Skeletal muscle satellite cell (primary cell): ENCODE measurements around the gene PPM1H. TPM values are rescaled to one million over a fixed set of nuclear protein-coding genes. Genes with fewer than 3 reads are reported as not detected.

Source experiments
- H3K27me3 ChIP-seq: 2 replicates; pipeline ENCODE4 v1.7.0; 2013; ENCODE audit warnings: low read length; ENCODE audit not compliant: control insufficient read depth, insufficient read depth
- H3K36me3 ChIP-seq: 2 replicates; pipeline ENCODE4 v1.7.0; 2013; ENCODE audit warnings: mild to moderate bottlenecking, control low read depth, low read length; ENCODE audit not compliant: insufficient read depth
- H3K4me1 ChIP-seq: 2 replicates; pipeline ENCODE4 v1.7.0; 2013; ENCODE audit warnings: low read length; ENCODE audit not compliant: control insufficient read depth, insufficient read depth
- H3K4me2 ChIP-seq: 2 replicates; pipeline ENCODE4 v1.7.0; 2013; ENCODE audit warnings: mild to moderate bottlenecking, low read length
- H3K4me3 ChIP-seq: 2 replicates; pipeline ENCODE4 v1.7.0; 2013; ENCODE audit warnings: low read length
- H3K9ac ChIP-seq: 2 replicates; pipeline ENCODE4 v1.7.0; 2013; ENCODE audit warnings: mild to moderate bottlenecking, low read depth, low read length, moderate library complexity
- H3K9me3 ChIP-seq: replicated peaks from 2 replicates; pipeline ENCODE4 v1.7.0; 2013; ENCODE audit warnings: mild to moderate bottlenecking, control low read depth, low read length
- small RNA-seq: library from RNA; depleted of rRNA; stranded (forward); fragments of <200 nt; gene quantifications from one replicate; pipeline ENCODE3, GENCODE V24; 2012

PPM1H gene

GRCh38 chr12:62599854-62600437, 335.0 kb downstream of the PPM1H start:
- no peaks in the 10 kb centered on the region for H3K36me3 ChIP-seq
- no peak overlapping the region for H3K4me3 ChIP-seq
- no peaks in the 10 kb centered on the region for H3K27me3 ChIP-seq
- H3K9me3 ChIP-seq, result no peaks in the 10 kb centered on the region
- H3K9ac ChIP-seq, result no peak overlapping the region
- H3K4me1 ChIP-seq, result peaks cover 5% of the 10 kb centered on the region
- no peak overlapping the region for H3K4me2 ChIP-seq

- Histone ChIP-seq H3K4me2 (no peak overlapping the region), H3K4me3 (no peak overlapping the region), H3K36me3 (no peaks in the 10 kb centered on the region), H3K9ac (no peak overlapping the region), H3K4me1 (peaks cover 5% of the 10 kb centered on the region), H3K9me3 (no peaks in the 10 kb centered on the region), H3K27me3 (no peaks in the 10 kb centered on the region)
Observed at GRCh38 chr12:62598846-62599245, 336.1 kb downstream of the PPM1H start.

GRCh38 chr12:62597253-62597652, 337.7 kb downstream of the PPM1H start:
- H3K27me3 ChIP-seq, result no peaks in the 10 kb centered on the region
- H3K9ac ChIP-seq, result no peak overlapping the region
- H3K36me3 ChIP-seq, result peaks cover 12% of the 10 kb centered on the region
- no peak overlapping the region for H3K4me2 ChIP-seq
- no peaks in the 10 kb centered on the region for H3K9me3 ChIP-seq
- H3K4me3 ChIP-seq, result no peak overlapping the region
- H3K4me1 ChIP-seq, result peaks cover 5% of the 10 kb centered on the region

Small RNAs within 50 kb of the gene (small RNA-seq; reads per million reads assigned to genes)
- gene MIRLET7I (486 reads per million, percentile 98 among the genes with 10 or more reads in this experiment), gene RF00019 (not detected), gene RNU1-83P (2.5 reads per million, percentile 72 among the genes with 10 or more reads in this experiment)
